HUES6 (cell line): ENCODE data around the gene NPAS4.

Source experiments
- H3K27ac ChIP-seq: 2 replicates; pipeline ENCODE4 v1.7.0; 2013; ENCODE audit warnings: low read depth, mild to moderate bottlenecking, low read length, inconsistent platforms
- H3K27me3 ChIP-seq: 2 replicates; pipeline ENCODE4 v1.6.1; 2013; ENCODE audit warnings: low read length; ENCODE audit not compliant: control insufficient read depth, insufficient read depth
- H3K36me3 ChIP-seq: 2 replicates; pipeline ENCODE4 v1.6.1; 2013; ENCODE audit warnings: low read length; ENCODE audit not compliant: control insufficient read depth, insufficient read depth
- H3K4me1 ChIP-seq: 2 replicates; pipeline ENCODE4 v1.6.1; 2013; ENCODE audit warnings: low read length; ENCODE audit not compliant: control insufficient read depth, insufficient read depth
- H3K4me3 ChIP-seq: 2 replicates; pipeline ENCODE4 v1.5.1; 2013; ENCODE audit warnings: low read depth, low read length
- H3K9ac ChIP-seq: one replicate; pipeline ENCODE4 v1.6.1; 2013; ENCODE audit warnings: mild to moderate bottlenecking, low read length
- H3K9me3 ChIP-seq: 2 replicates; pipeline ENCODE4 v1.6.1; 2013; ENCODE audit warnings: low read depth, low read length; ENCODE audit not compliant: control insufficient read depth, insufficient read depth

The NPAS4 gene

GRCh38 chr11:66407651-66408050 lies 13.2 kb upstream of the NPAS4 start:
- Histone ChIP-seq H3K4me3 (no peak overlapping the region), H3K9me3 (no peaks in the 10 kb centered on the region), H3K27ac (no peak overlapping the region), H3K36me3 (no peaks in the 10 kb centered on the region), H3K9ac (no peak overlapping the region), H3K27me3 (peaks cover 42% of the 10 kb centered on the region), H3K4me1 (peaks cover 5% of the 10 kb centered on the region; the same call in 1 of the 2 replicates)

GRCh38 chr11:66408488-66409214 lies 12.2 kb upstream of the NPAS4 start:
- peaks cover 12% of the 10 kb centered on the region for H3K4me1 ChIP-seq
- H3K27ac ChIP-seq, result peak overlapping the region; percentile 59; the same call in 1 of the 2 replicates

GRCh38 chr11:66409226-66409625 lies 11.6 kb upstream of the NPAS4 start:
- Histone ChIP-seq H3K4me3 (peak overlapping the region; percentile 46), H3K4me1 (peaks cover 16% of the 10 kb centered on the region), H3K27me3 (peaks cover 27% of the 10 kb centered on the region), H3K9ac (peak overlapping the region; percentile 73), H3K9me3 (no peaks in the 10 kb centered on the region), H3K36me3 (no peaks in the 10 kb centered on the region), H3K27ac (no peak overlapping the region; the same call in 1 of the 2 replicates)

More at GRCh38 chr11:66408488-66409214, 12.2 kb upstream of the NPAS4 start:
- Histone ChIP-seq H3K9me3 (no peaks in the 10 kb centered on the region), H3K36me3 (no peaks in the 10 kb centered on the region), H3K4me3 (peak overlapping the region; percentile 68), H3K9ac (peak overlapping the region; percentile 57), H3K27me3 (peaks cover 33% of the 10 kb centered on the region)

- H3K4me1 ChIP-seq, result peaks cover 26% of the 10 kb centered on the region
- H3K36me3 ChIP-seq, result no peaks in the 10 kb centered on the region
- peaks cover 18% of the 10 kb centered on the region; the same call in 1 of the 2 replicates for H3K27me3 ChIP-seq
- H3K9ac ChIP-seq, result no peak overlapping the region
- H3K9me3 ChIP-seq, result no peaks in the 10 kb centered on the region
- no peak overlapping the region for H3K27ac ChIP-seq
- no peak overlapping the region for H3K4me3 ChIP-seq
These were observed 10.6 kb upstream of the NPAS4 start for GRCh38 chr11:66410191-66410590.

- Histone ChIP-seq H3K9ac (no peak overlapping the region), H3K9me3 (no peaks in the 10 kb centered on the region), H3K27me3 (peaks cover 7% of the 10 kb centered on the region; the same call in 1 of the 2 replicates), H3K4me3 (no peak overlapping the region), H3K4me1 (peaks cover 30% of the 10 kb centered on the region), H3K36me3 (no peaks in the 10 kb centered on the region), H3K27ac (no peak overlapping the region)
These were observed 9.5 kb upstream of the NPAS4 start for GRCh38 chr11:66411323-66411722.

GRCh38 chr11:66412110-66412509 lies 8.7 kb upstream of the NPAS4 start:
- Histone ChIP-seq H3K9ac (no peak overlapping the region), H3K36me3 (no peaks in the 10 kb centered on the region), H3K4me1 (peaks cover 30% of the 10 kb centered on the region), H3K4me3 (no peak overlapping the region), H3K27me3 (peaks cover 7% of the 10 kb centered on the region; the same call in 1 of the 2 replicates), H3K27ac (no peak overlapping the region), H3K9me3 (no peaks in the 10 kb centered on the region)

- no peak overlapping the region for H3K27ac ChIP-seq
- H3K4me1 ChIP-seq, result peaks cover 37% of the 10 kb centered on the region
- peaks cover 7% of the 10 kb centered on the region; the same call in 1 of the 2 replicates for H3K27me3 ChIP-seq
- H3K4me3 ChIP-seq, result no peak overlapping the region
- H3K9ac ChIP-seq, result no peak overlapping the region
- H3K36me3 ChIP-seq, result no peaks in the 10 kb centered on the region
- no peaks in the 10 kb centered on the region for H3K9me3 ChIP-seq
These were observed 7.7 kb upstream of the NPAS4 start for GRCh38 chr11:66413167-66413566.

- H3K4me3 ChIP-seq, result peak overlapping the region; percentile 25
- peak overlapping the region; percentile 56 for H3K9ac ChIP-seq
- no peaks in the 10 kb centered on the region for H3K9me3 ChIP-seq
- H3K27ac ChIP-seq, result peak overlapping the region; percentile 51
- H3K36me3 ChIP-seq, result no peaks in the 10 kb centered on the region
- peaks cover 47% of the 10 kb centered on the region for H3K4me1 ChIP-seq
- H3K27me3 ChIP-seq, result peaks cover 13% of the 10 kb centered on the region
These were observed 6.5 kb upstream of the NPAS4 start for GRCh38 chr11:66414120-66414934.

- H3K4me1 ChIP-seq, result peaks cover 50% of the 10 kb centered on the region
- no peak overlapping the region for H3K4me3 ChIP-seq
- H3K27ac ChIP-seq, result no peak overlapping the region
- no peaks in the 10 kb centered on the region for H3K9me3 ChIP-seq
- H3K27me3 ChIP-seq, result peaks cover 16% of the 10 kb centered on the region
- H3K36me3 ChIP-seq, result no peaks in the 10 kb centered on the region
- H3K9ac ChIP-seq, result no peak overlapping the region
These were observed 5.4 kb upstream of the NPAS4 start for GRCh38 chr11:66415423-66415822.

GRCh38 chr11:66417000-66417399 lies 3.8 kb upstream of the NPAS4 start:
- Histone ChIP-seq H3K9me3 (no peaks in the 10 kb centered on the region), H3K27me3 (peaks cover 30% of the 10 kb centered on the region), H3K4me3 (no peak overlapping the region)

More at GRCh38 chr11:66417000-66417399, 3.8 kb upstream of the NPAS4 start:
- H3K4me1 ChIP-seq, result peaks cover 51% of the 10 kb centered on the region
- no peak overlapping the region for H3K9ac ChIP-seq
- no peak overlapping the region for H3K27ac ChIP-seq
- H3K36me3 ChIP-seq, result no peaks in the 10 kb centered on the region
